Measurements from ENCODE around the gene ATP11B.
"Not testable (repeated sequence)": the region's sequence is repeated elsewhere in the genome, so short reads cannot be mapped to it uniquely, and the experiment has no call there.

The ATP11B gene

GRCh38 chr3:182848906-182849305, 55.6 kb downstream of the ATP11B start:
- DNase-seq = no peak

- no peak for DNase-seq
Measured at GRCh38 chr3:182855076-182855475, 61.8 kb downstream of the ATP11B start.

GRCh38 chr3:182861348-182861747, 68.0 kb downstream of the ATP11B start:
- no peak for DNase-seq

GRCh38 chr3:182862159-182862860, 69.0 kb downstream of the ATP11B start:
- no peak for DNase-seq

- DNase-seq = no peak
Measured at GRCh38 chr3:182869059-182869458, 75.8 kb downstream of the ATP11B start.

GRCh38 chr3:182870917-182871316, 77.6 kb downstream of the ATP11B start:
- DNase-seq = not testable (repeated sequence)

- DNase-seq = no peak
Measured at GRCh38 chr3:182879031-182879611, 85.8 kb downstream of the ATP11B start.

- DNase-seq = no peak
Measured at GRCh38 chr3:182886497-182886896, 93.2 kb downstream of the ATP11B start.

- DNase-seq = no peak
Measured at GRCh38 chr3:182889948-182890629, 96.8 kb downstream of the ATP11B start.

GRCh38 chr3:182891364-182891763, 98.1 kb downstream of the ATP11B start:
- no peak for DNase-seq

- no peak for DNase-seq
Measured at GRCh38 chr3:182892226-182892625, 98.9 kb downstream of the ATP11B start.

- DNase-seq = no peak
Measured at GRCh38 chr3:182895513-182896112, 102.3 kb downstream of the ATP11B start.

GRCh38 chr3:182896553-182896952, 103.2 kb downstream of the ATP11B start:
- DNase-seq = no peak

GRCh38 chr3:182902236-182902635, 108.9 kb downstream of the ATP11B start:
- DNase-seq = no peak

GRCh38 chr3:182904164-182904563, 110.9 kb downstream of the ATP11B start:
- DNase-seq = no peak

GRCh38 chr3:182905623-182906022, 112.3 kb downstream of the ATP11B start:
- no peak for DNase-seq

GRCh38 chr3:182906036-182906435, 112.7 kb downstream of the ATP11B start:
- no peak for DNase-seq

- no peak for DNase-seq
Measured at GRCh38 chr3:182908471-182908870, 115.2 kb downstream of the ATP11B start.

GRCh38 chr3:182909318-182910040, 116.2 kb downstream of the ATP11B start:
- peak; percentile 24 to 64 for DNase-seq

- no peak for DNase-seq
Measured at GRCh38 chr3:182910936-182911781, 117.9 kb downstream of the ATP11B start.

- no peak for DNase-seq
Measured at GRCh38 chr3:182911782-182912111, 118.4 kb downstream of the ATP11B start.

- no peak for DNase-seq
Measured at GRCh38 chr3:182912474-182912873, 119.2 kb downstream of the ATP11B start.
